ENCODE data around the gene KAT2A.
A peak's percentile ranks its signal among the peaks of the same experiment; 100 is the strongest.

KAT2A gene

GRCh38 chr17:42153919-42154742 lies 33.0 kb upstream of the KAT2A start:
- Histone ChIP-seq H3K27ac (ENCODE audit: extremely low read depth, low read depth, low read length) (peak overlapping the region; percentile 71), H3K9me3 (ENCODE audit: control insufficient read depth, insufficient read depth, low read depth, low read length) (no peaks in the 10 kb centered on the region), H3K4me1 (ENCODE audit: control insufficient read depth, insufficient read depth, low read length) (no peaks in the 10 kb centered on the region; the same call in 1 of the 2 replicates), H3K4me3 (ENCODE audit: low read depth, low read length) (peak overlapping the region; percentile 53), H3K36me3 (ENCODE audit: control insufficient read depth in 2 of 2, insufficient read depth in 1 of 2, low read length in 2 of 2) (peaks cover 8 to 30% of the 10 kb centered on the region in 2 experiments)
- ChIA-PET CTCF (interaction anchor here (0.6 to 1.1 kb wide), 4 partner anchors 9 to 164 kb away, joined by 3 to 9 read pairs (median 3); no protein-coding TSS in a partner anchor), POLR2A (interaction anchor here (0.7 to 2.1 kb wide), 4 partner anchors 8 to 187 kb away, joined by 3 to 6 read pairs (median 6); partner anchors contain the start of genes CNP and KAT2A)
- TF ChIP-seq, protein P1, sequence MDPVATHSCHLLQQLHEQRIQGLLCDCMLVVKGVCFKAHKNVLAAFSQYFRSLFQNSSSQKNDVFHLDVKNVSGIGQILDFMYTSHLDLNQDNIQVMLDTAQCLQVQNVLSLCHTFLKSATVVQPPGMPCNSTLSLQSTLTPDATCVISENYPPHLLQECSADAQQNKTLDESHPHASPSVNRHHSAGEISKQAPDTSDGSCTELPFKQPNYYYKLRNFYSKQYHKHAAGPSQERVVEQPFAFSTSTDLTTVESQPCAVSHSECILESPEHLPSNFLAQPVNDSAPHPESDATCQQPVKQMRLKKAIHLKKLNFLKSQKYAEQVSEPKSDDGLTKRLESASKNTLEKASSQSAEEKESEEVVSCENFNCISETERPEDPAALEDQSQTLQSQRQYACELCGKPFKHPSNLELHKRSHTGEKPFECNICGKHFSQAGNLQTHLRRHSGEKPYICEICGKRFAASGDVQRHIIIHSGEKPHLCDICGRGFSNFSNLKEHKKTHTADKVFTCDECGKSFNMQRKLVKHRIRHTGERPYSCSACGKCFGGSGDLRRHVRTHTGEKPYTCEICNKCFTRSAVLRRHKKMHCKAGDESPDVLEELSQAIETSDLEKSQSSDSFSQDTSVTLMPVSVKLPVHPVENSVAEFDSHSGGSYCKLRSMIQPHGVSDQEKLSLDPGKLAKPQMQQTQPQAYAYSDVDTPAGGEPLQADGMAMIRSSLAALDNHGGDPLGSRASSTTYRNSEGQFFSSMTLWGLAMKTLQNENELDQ (tag by site-specific recombination; IDR thresholded peaks at IDR 0.05; ENCODE audit: low read depth), result no peak
- TF ChIP-seq ZNF670 (tag by site-specific recombination; IDR thresholded peaks at IDR 0.05; ENCODE audit: low read depth) (no peak), ZNF555 (tag by site-specific recombination; conservative IDR thresholded peaks at IDR 0.05) (no peak), ZNF26 (tag by site-specific recombination; IDR thresholded peaks at IDR 0.05) (no peak), ZNF416 (tag by site-specific recombination; IDR thresholded peaks at IDR 0.05) (no peak), ZNF660 (tag by site-specific recombination; IDR thresholded peaks at IDR 0.05) (no peak), ZNF558 (tag by site-specific recombination; IDR thresholded peaks at IDR 0.05) (no peak), KLF8 (tag by site-specific recombination; IDR thresholded peaks at IDR 0.05) (no peak), SP2 (tag by site-specific recombination; IDR thresholded peaks at IDR 0.05) (no peak; the same call in 1 of the 2 replicates), HOXD13 (CRISPR knock-in tag; IDR thresholded peaks at IDR 0.05; ENCODE audit: borderline replicate concordance) (no peak), ZNF19 (tag by site-specific recombination; IDR thresholded peaks at IDR 0.05; ENCODE audit: low read depth) (no peak), ZNF155 (tag by site-specific recombination; IDR thresholded peaks at IDR 0.05) (no peak), ZNF521 (tag by site-specific recombination; IDR thresholded peaks at IDR 0.05) (no peak), TRIM28 (IDR thresholded peaks at IDR 0.05; ENCODE audit: borderline replicate concordance, low read length) (no peak), SCRT2 (tag by site-specific recombination; IDR thresholded peaks at IDR 0.05) (peak; percentile 97), RBAK (tag by site-specific recombination; IDR thresholded peaks at IDR 0.05) (no peak), KLF9 (tag by site-specific recombination; IDR thresholded peaks at IDR 0.05; ENCODE audit: low read depth) (no peak), ZNF623 (tag by site-specific recombination; IDR thresholded peaks at IDR 0.05) (no peak), ZNF747 (tag by site-specific recombination; IDR thresholded peaks at IDR 0.05) (no peak), ZNF488 (tag by site-specific recombination; IDR thresholded peaks at IDR 0.05) (no peak), KLF7 (tag by site-specific recombination; IDR thresholded peaks at IDR 0.05; ENCODE audit: borderline replicate concordance) (no peak), ZNF324 (tag by site-specific recombination; IDR thresholded peaks at IDR 0.05) (no peak), ZNF24 (tag by site-specific recombination; IDR thresholded peaks at IDR 0.05) (no peak), ZBTB17 (tag by site-specific recombination; IDR thresholded peaks at IDR 0.05) (peak; percentile 96), SETDB1 (IDR thresholded peaks at IDR 0.05; ENCODE audit: insufficient read length, low read length) (no peak), CTCF (tag by site-specific recombination; IDR thresholded peaks at IDR 0.05) (no peak)
- TF ChIP-seq, protein P2, sequence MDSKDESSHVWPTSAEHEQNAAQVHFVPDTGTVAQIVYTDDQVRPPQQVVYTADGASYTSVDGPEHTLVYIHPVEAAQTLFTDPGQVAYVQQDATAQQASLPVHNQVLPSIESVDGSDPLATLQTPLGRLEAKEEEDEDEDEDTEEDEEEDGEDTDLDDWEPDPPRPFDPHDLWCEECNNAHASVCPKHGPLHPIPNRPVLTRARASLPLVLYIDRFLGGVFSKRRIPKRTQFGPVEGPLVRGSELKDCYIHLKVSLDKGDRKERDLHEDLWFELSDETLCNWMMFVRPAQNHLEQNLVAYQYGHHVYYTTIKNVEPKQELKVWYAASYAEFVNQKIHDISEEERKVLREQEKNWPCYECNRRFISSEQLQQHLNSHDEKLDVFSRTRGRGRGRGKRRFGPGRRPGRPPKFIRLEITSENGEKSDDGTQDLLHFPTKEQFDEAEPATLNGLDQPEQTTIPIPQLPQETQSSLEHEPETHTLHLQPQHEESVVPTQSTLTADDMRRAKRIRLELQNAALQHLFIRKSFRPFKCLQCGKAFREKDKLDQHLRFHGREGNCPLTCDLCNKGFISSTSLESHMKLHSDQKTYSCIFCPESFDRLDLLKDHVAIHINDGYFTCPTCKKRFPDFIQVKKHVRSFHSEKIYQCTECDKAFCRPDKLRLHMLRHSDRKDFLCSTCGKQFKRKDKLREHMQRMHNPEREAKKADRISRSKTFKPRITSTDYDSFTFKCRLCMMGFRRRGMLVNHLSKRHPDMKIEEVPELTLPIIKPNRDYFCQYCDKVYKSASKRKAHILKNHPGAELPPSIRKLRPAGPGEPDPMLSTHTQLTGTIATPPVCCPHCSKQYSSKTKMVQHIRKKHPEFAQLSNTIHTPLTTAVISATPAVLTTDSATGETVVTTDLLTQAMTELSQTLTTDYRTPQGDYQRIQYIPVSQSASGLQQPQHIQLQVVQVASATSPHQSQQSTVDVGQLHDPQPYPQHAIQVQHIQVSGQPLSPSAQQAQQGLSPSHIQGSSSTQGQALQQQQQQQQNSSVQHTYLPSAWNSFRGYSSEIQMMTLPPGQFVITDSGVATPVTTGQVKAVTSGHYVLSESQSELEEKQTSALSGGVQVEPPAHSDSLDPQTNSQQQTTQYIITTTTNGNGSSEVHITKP (tag by site-specific recombination; IDR thresholded peaks at IDR 0.05), result peak; percentile 78
